GM12872 (cell line): Measurements from ENCODE around the gene MEAF6.

ENCODE experiments used
- CTCF ChIP-seq: IDR thresholded peaks from 3 replicates; pipeline ENCODE4 v1.5.1; 2011; ENCODE audit warnings: low read depth, mild to moderate bottlenecking, low read length, moderate library complexity; ENCODE audit not compliant: insufficient read depth

Gene MEAF6

GRCh38 chr1:37478890-37479254 lies 35.7 kb downstream of the MEAF6 start:
- no peak for TF ChIP-seq CTCF

GRCh38 chr1:37478451-37478881 lies 36.1 kb downstream of the MEAF6 start:
- peak; percentile 23; the same call in 1 of the 3 replicates for TF ChIP-seq CTCF

- TF ChIP-seq CTCF: no peak
Measured at GRCh38 chr1:37477946-37478345, 36.6 kb downstream of the MEAF6 start.

- TF ChIP-seq CTCF: no peak
Measured at GRCh38 chr1:37477198-37477931, 37.2 kb downstream of the MEAF6 start.

GRCh38 chr1:37476460-37477197 lies 37.9 kb downstream of the MEAF6 start:
- no peak for TF ChIP-seq CTCF

GRCh38 chr1:37476087-37476452 lies 38.5 kb downstream of the MEAF6 start:
- no peak for TF ChIP-seq CTCF

- TF ChIP-seq CTCF: no peak
Measured at GRCh38 chr1:37475380-37476086, 39.0 kb downstream of the MEAF6 start.
